DND-41 (cell line): Measurements from ENCODE around the gene KCNQ5.

ENCODE experiments used
- ATAC-seq: fragments of 200-7000 bp; cut with Tn5 transposase; 3 replicates; pipeline ENCODE4 v1.9.1; 2021; ENCODE audit warnings: low read depth; ENCODE audit not compliant: insufficient read depth
- DNase-seq: peaks from one replicate; pipeline ENCODE4 v3.0.0-alpha.2; 2020
- H2AFZ ChIP-seq: 2 replicates; pipeline ENCODE4 v1.6.0; 2012; ENCODE audit warnings: low read depth, low read length
- H3K27ac ChIP-seq: 2 replicates; pipeline ENCODE4 v1.5.1; 2012; ENCODE audit warnings: low read length, inconsistent platforms
- H3K27me3 ChIP-seq: fragments of 200-600 bp; sonication (generic); 2 replicates; pipeline ENCODE4 v1.6.0; 2012; ENCODE audit warnings: low read length, mild to moderate bottlenecking, inconsistent platforms; ENCODE audit not compliant: insufficient read depth, poor library complexity
- H3K36me3 ChIP-seq: 2 replicates; pipeline ENCODE4 v1.5.1; 2012; ENCODE audit warnings: low read length, inconsistent platforms; ENCODE audit not compliant: insufficient read depth
- H3K4me1 ChIP-seq: 2 replicates; pipeline ENCODE4 v1.5.1; 2012; ENCODE audit warnings: mild to moderate bottlenecking, low read length; ENCODE audit not compliant: insufficient read depth
- H3K4me2 ChIP-seq: 2 replicates; pipeline ENCODE4 v1.6.0; 2012; ENCODE audit warnings: mild to moderate bottlenecking, moderate library complexity, low read length, inconsistent platforms; ENCODE audit not compliant: insufficient read depth
- H3K4me3 ChIP-seq, 2 experiments: fragments of 200-600 bp in 1 of 2; shearing (Covaris generic) in 1 of 2; 2 replicates each; pipeline ENCODE4 v1.5.1; 2012 to 2016; ENCODE audit warnings: inconsistent platforms in 2 of 2, low read length in 2 of 2, mild to moderate bottlenecking in 2 of 2, low read depth in 1 of 2, moderate library complexity in 1 of 2
- H3K79me2 ChIP-seq: 2 replicates; pipeline ENCODE4 v1.6.0; 2012; ENCODE audit warnings: low read length, inconsistent platforms; ENCODE audit not compliant: insufficient read depth
- H3K9ac ChIP-seq: 2 replicates; pipeline ENCODE4 v1.6.0; 2012; ENCODE audit warnings: low read depth, mild to moderate bottlenecking, inconsistent platforms, low read length, moderate library complexity
- H3K9me3 ChIP-seq: 2 replicates; pipeline ENCODE4 v1.5.1; 2012; ENCODE audit warnings: low read length, moderate library complexity, mild to moderate bottlenecking, inconsistent platforms; ENCODE audit not compliant: insufficient read depth, severe bottlenecking
- H4K20me1 ChIP-seq: 2 replicates; pipeline ENCODE4 v1.6.0; 2012; ENCODE audit warnings: low read length; ENCODE audit not compliant: insufficient read depth
- EZH2 ChIP-seq: IDR thresholded peaks from 3 replicates; pipeline ENCODE4 v1.6.1; 2012; ENCODE audit warnings: borderline replicate concordance, low read depth, mild to moderate bottlenecking, moderate library complexity, low read length, inconsistent platforms; ENCODE audit not compliant: severe bottlenecking
- TF ChIP-seq, protein P1 (sequence below): IDR thresholded peaks from 2 replicates; pipeline ENCODE4 v1.5.1; 2012; ENCODE audit warnings: borderline replicate concordance, low read length, moderate library complexity, mild to moderate bottlenecking; ENCODE audit not compliant: poor library complexity, severe bottlenecking; ENCODE audit errors: extremely low read depth

The KCNQ5 gene

GRCh38 chr6:73151732-73152131, 529.9 kb downstream of the KCNQ5 start:
- Histone ChIP-seq H3K9me3 (no peaks in the 10 kb centered on the region), H3K9ac (no peak overlapping the region), H3K36me3 (no peaks in the 10 kb centered on the region), H3K27ac (no peak overlapping the region), H3K4me2 (no peak overlapping the region), H4K20me1 (no peaks in the 10 kb centered on the region), H3K27me3 (no peaks in the 10 kb centered on the region), H3K4me3 (no peak overlapping the region), H3K4me1 (no peaks in the 10 kb centered on the region), H2AFZ (no peak overlapping the region), H3K79me2 (no peaks in the 10 kb centered on the region)
- DNase-seq (no peak), ATAC-seq (no peak)
- TF ChIP-seq, protein P1, sequence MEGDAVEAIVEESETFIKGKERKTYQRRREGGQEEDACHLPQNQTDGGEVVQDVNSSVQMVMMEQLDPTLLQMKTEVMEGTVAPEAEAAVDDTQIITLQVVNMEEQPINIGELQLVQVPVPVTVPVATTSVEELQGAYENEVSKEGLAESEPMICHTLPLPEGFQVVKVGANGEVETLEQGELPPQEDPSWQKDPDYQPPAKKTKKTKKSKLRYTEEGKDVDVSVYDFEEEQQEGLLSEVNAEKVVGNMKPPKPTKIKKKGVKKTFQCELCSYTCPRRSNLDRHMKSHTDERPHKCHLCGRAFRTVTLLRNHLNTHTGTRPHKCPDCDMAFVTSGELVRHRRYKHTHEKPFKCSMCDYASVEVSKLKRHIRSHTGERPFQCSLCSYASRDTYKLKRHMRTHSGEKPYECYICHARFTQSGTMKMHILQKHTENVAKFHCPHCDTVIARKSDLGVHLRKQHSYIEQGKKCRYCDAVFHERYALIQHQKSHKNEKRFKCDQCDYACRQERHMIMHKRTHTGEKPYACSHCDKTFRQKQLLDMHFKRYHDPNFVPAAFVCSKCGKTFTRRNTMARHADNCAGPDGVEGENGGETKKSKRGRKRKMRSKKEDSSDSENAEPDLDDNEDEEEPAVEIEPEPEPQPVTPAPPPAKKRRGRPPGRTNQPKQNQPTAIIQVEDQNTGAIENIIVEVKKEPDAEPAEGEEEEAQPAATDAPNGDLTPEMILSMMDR = no peak
- TF ChIP-seq EZH2 = no peak

DNA sequence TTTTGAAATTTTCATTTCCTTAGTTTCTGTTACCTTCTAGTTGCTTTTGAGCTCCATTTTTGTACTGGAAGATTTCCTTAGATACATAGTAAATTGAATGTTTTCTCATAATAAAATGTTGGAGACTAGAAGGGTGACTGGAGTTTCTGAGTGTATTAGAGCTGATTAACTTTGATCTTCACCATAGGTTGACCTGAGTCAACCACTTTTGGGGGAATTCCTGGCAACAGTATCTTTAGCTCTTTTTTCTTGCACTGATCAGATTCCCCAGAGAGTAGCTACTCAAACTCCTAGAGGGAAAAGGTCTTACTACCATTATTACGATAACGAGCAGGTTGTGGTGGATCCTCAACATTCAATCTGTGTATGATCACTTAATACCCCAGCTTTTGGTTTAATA, 530.7 kb downstream of the KCNQ5 start:
- DNase-seq (no peak), ATAC-seq (no peak)
- Histone ChIP-seq H3K4me1 (no peaks in the 10 kb centered on the region), H3K27ac (no peak overlapping the region), H3K36me3 (no peaks in the 10 kb centered on the region), H4K20me1 (no peaks in the 10 kb centered on the region), H3K27me3 (no peaks in the 10 kb centered on the region), H3K9ac (no peak overlapping the region), H3K4me2 (no peak overlapping the region), H3K4me3 (no peak overlapping the region), H3K9me3 (no peaks in the 10 kb centered on the region), H2AFZ (no peak overlapping the region), H3K79me2 (no peaks in the 10 kb centered on the region)
- TF ChIP-seq, protein P1 = no peak
- TF ChIP-seq EZH2 = no peak

- Histone ChIP-seq H2AFZ (no peak overlapping the region), H3K4me1 (no peaks in the 10 kb centered on the region), H3K27me3 (no peaks in the 10 kb centered on the region), H3K4me3 (no peak overlapping the region), H3K36me3 (no peaks in the 10 kb centered on the region), H3K9me3 (no peaks in the 10 kb centered on the region), H4K20me1 (no peaks in the 10 kb centered on the region), H3K27ac (no peak overlapping the region), H3K4me2 (no peak overlapping the region), H3K9ac (no peak overlapping the region), H3K79me2 (no peaks in the 10 kb centered on the region)
- DNase-seq (no peak), ATAC-seq (no peak)
- TF ChIP-seq, protein P1 = no peak
- TF ChIP-seq EZH2 = no peak
Observed at GRCh38 chr6:73152966-73153757, 531.3 kb downstream of the KCNQ5 start.
